GM12878 (cell line): ENCODE measurements around the gene NFE2L3.

Experiments
- EZH2 ChIP-seq: IDR thresholded peaks from 2 replicates; pipeline ENCODE4 v1.6.1; 2012; ENCODE audit warnings: low read depth, mild to moderate bottlenecking, control low read depth, inconsistent platforms, low read length, borderline replicate concordance; ENCODE audit not compliant: control insufficient read depth
- SREBF2 ChIP-seq: IDR thresholded peaks from 2 replicates; pipeline ENCODE4 v1.6.1; 2012; ENCODE audit warnings: mild to moderate bottlenecking, low read length
- ZNF274 ChIP-seq: IDR thresholded peaks from one replicate; pipeline ENCODE4 v1.8.0; 2011; ENCODE audit not compliant: insufficient read length, insufficient read depth
- TF ChIP-seq, protein P1 (sequence below): fragments of 450-650 bp; formaldehyde crosslinking; IDR thresholded peaks from 2 replicates; pipeline ENCODE4 v1.4.0; 2020; ENCODE audit warnings: mild to moderate bottlenecking, moderate library complexity

GRCh38 chr7:26140380-26140779 lies 11.6 kb upstream of the NFE2L3 start:
- TF ChIP-seq EZH2 (no peak), SREBF2 (no peak), ZNF274 (no peak)
- TF ChIP-seq, protein P1, sequence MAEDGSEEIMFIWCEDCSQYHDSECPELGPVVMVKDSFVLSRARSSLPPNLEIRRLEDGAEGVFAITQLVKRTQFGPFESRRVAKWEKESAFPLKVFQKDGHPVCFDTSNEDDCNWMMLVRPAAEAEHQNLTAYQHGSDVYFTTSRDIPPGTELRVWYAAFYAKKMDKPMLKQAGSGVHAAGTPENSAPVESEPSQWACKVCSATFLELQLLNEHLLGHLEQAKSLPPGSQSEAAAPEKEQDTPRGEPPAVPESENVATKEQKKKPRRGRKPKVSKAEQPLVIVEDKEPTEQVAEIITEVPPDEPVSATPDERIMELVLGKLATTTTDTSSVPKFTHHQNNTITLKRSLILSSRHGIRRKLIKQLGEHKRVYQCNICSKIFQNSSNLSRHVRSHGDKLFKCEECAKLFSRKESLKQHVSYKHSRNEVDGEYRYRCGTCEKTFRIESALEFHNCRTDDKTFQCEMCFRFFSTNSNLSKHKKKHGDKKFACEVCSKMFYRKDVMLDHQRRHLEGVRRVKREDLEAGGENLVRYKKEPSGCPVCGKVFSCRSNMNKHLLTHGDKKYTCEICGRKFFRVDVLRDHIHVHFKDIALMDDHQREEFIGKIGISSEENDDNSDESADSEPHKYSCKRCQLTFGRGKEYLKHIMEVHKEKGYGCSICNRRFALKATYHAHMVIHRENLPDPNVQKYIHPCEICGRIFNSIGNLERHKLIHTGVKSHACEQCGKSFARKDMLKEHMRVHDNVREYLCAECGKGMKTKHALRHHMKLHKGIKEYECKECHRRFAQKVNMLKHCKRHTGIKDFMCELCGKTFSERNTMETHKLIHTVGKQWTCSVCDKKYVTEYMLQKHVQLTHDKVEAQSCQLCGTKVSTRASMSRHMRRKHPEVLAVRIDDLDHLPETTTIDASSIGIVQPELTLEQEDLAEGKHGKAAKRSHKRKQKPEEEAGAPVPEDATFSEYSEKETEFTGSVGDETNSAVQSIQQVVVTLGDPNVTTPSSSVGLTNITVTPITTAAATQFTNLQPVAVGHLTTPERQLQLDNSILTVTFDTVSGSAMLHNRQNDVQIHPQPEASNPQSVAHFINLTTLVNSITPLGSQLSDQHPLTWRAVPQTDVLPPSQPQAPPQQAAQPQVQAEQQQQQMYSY (CRISPR knock-in tag) = no peak
